ENCODE results near the gene SLC37A2. TPM values are rescaled to one million over a fixed set of nuclear protein-coding genes. Genes with fewer than 3 reads are reported as not detected.
"Not testable (repeated sequence)": the region's sequence is repeated elsewhere in the genome, so short reads cannot be mapped to it uniquely, and the experiment has no call there.

The SLC37A2 gene
- total RNA-seq, 1 donor from 2014 or later = 0.54 TPM

DNA sequence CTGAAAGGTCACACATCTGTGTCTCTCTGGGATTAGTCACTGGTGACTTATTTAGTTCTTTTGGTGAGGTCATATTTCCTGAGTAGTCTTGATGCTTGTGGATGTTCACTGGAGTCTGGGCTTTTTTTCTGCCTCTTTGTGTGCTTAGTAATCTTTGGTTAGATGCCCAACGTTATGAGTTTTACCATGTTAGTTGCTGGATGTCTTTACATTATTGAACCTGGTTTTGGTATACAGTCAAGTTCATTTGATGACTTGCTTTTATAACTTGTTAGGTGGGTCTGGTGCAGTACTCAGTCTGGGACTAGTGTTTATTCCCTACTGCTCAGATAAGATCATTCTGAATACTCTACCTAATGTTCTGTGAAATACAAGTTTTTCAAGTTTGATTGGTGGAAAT lies 26.2 kb upstream of the SLC37A2 start:
- H3K4me3 Mint-ChIP-seq = no peak overlapping the region
- H3K27me3 Mint-ChIP-seq (ENCODE audit: low read depth) = no peaks in the 10 kb centered on the region
- no peak for DNase-seq (ENCODE audit: low spot score in 2 of 2, unreplicated experiment in 2 of 2)
- H3K27ac Mint-ChIP-seq = no peak overlapping the region
- no peak for TF ChIP-seq CTCF (IDR thresholded peaks at IDR 0.05; ENCODE audit: unreplicated experiment)
- peaks cover 10% of the 10 kb centered on the region for H3K36me3 Mint-ChIP-seq
- peaks cover 30% of the 10 kb centered on the region for H3K9me3 Mint-ChIP-seq
- no peaks in the 10 kb centered on the region for H3K4me1 Mint-ChIP-seq

DNA sequence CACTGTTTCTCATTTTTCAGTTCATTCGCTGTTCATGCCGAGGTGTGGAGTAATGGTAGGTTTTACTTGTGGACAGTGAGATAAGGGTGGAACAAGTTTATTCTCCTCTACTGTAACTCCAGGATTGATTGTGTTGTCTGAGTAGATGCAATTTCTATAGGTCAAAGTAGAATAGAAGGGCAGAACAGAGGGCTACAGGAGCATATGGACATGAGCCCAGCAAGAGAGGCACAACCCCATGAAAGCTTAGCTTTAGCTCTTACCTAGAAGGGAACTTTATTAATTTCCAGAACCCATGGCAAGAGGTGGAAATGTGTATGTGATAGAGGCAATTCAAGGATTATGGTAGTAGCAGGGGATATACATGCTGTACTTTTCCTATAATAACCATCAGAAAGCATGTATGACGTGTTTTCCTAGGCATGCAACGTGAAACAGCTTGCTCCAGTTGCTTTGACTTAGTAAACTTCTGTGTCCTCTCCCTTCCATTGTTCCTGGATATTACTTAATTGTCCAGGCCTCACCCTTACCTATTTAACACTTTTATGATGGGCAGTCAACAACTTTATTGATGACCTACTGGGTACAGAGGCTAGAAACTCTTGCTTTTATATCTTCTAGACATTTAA lies 13.8 kb upstream of the SLC37A2 start:
- no peak for DNase-seq (ENCODE audit: low spot score in 2 of 2, unreplicated experiment in 2 of 2)
- peaks cover 3% of the 10 kb centered on the region for H3K36me3 Mint-ChIP-seq

DNA sequence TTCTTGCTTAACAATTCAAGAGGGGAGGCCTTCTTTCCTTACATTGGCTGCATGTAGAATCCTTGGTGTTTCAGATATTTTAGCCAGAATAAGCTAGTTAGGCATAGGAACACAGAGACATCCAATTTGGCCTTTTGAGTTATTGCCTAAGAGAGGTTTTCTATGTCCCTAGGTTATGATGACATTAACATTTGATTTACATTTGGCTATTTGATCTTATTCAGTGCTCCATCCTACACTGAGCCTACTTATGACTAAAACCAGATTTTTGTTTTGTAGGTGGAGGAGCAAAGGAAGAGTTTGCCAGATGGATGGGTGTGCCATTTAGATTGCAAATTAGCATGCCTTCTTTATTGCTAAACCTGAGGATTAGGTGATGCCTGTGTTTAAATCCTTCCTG lies 11.1 kb upstream of the SLC37A2 start:
- Mint-ChIP-seq H3K4me3 (no peak overlapping the region), H3K9me3 (no peaks in the 10 kb centered on the region), H3K27me3 (ENCODE audit: low read depth) (no peaks in the 10 kb centered on the region), H3K27ac (no peak overlapping the region), H3K36me3 (no peaks in the 10 kb centered on the region), H3K4me1 (no peaks in the 10 kb centered on the region)
- TF ChIP-seq CTCF (IDR thresholded peaks at IDR 0.05; ENCODE audit: unreplicated experiment) = no peak
- no peak for DNase-seq (ENCODE audit: low spot score in 2 of 2, unreplicated experiment in 2 of 2)

More for the DNA sequence above, 13.8 kb upstream of the SLC37A2 start:
- peaks cover 9% of the 10 kb centered on the region for H3K9me3 Mint-ChIP-seq
- H3K27ac Mint-ChIP-seq = no peak overlapping the region
- no peak for TF ChIP-seq CTCF (IDR thresholded peaks at IDR 0.05; ENCODE audit: unreplicated experiment)
- no peaks in the 10 kb centered on the region for H3K27me3 Mint-ChIP-seq (ENCODE audit: low read depth)
- H3K4me1 Mint-ChIP-seq = no peaks in the 10 kb centered on the region
- H3K4me3 Mint-ChIP-seq = no peak overlapping the region

DNA sequence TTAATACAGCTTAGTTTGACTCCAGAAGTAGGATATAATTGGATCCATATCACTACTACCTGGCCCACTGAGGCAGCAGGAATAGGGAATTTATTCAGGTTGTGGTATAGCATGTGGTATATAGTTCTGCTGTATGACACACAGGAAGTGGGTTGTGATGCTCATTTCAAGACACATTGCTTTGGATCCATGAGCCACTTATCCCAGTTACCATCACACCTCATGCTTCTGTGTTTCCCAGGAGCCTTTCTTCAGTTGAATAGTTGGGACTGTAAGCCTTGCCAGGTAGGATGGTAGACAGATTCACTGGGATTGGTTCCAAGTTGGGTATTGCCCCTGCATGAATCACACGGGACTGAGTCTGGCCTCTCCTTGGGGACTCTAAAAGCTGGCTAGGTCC lies 9.9 kb upstream of the SLC37A2 start:
- Mint-ChIP-seq H3K36me3 (no peaks in the 10 kb centered on the region), H3K4me3 (no peak overlapping the region), H3K9me3 (no peaks in the 10 kb centered on the region), H3K27me3 (ENCODE audit: low read depth) (no peaks in the 10 kb centered on the region), H3K27ac (no peak overlapping the region), H3K4me1 (no peaks in the 10 kb centered on the region)
- no peak for DNase-seq (ENCODE audit: low spot score in 2 of 2, unreplicated experiment in 2 of 2)
- no peak for TF ChIP-seq CTCF (IDR thresholded peaks at IDR 0.05; ENCODE audit: unreplicated experiment)

- DNase-seq (ENCODE audit: low spot score in 2 of 2, unreplicated experiment in 2 of 2) = no peak
- H3K4me1 Mint-ChIP-seq = no peaks in the 10 kb centered on the region
- no peak overlapping the region for H3K27ac Mint-ChIP-seq
- H3K4me3 Mint-ChIP-seq = no peak overlapping the region
- H3K27me3 Mint-ChIP-seq (ENCODE audit: low read depth) = peaks cover 7% of the 10 kb centered on the region
- H3K9me3 Mint-ChIP-seq = no peaks in the 10 kb centered on the region
- no peak for TF ChIP-seq CTCF (IDR thresholded peaks at IDR 0.05; ENCODE audit: unreplicated experiment)
- no peaks in the 10 kb centered on the region for H3K36me3 Mint-ChIP-seq
These were observed 7.9 kb upstream of the SLC37A2 start for GRCh38 chr11:125055107-125055715.

- not testable (repeated sequence) for H3K4me3 Mint-ChIP-seq; H3K36me3 Mint-ChIP-seq; DNase-seq (ENCODE audit: low spot score in 2 of 2, unreplicated experiment in 2 of 2); H3K27ac Mint-ChIP-seq; H3K4me1 Mint-ChIP-seq; H3K9me3 Mint-ChIP-seq
- peaks cover 16% of the 10 kb centered on the region for H3K27me3 Mint-ChIP-seq (ENCODE audit: low read depth)
These were observed 7.0 kb upstream of the SLC37A2 start for GRCh38 chr11:125056111-125056510.
